GM12878 (cell line): ENCODE data around the gene ZNF547. TPM values are rescaled to one million over a fixed set of nuclear protein-coding genes. Genes with fewer than 3 reads are reported as not detected.

Experiments
- ATAC-seq: fragments of 200-7000 bp; cut with Tn5 transposase; 3 replicates; pipeline ENCODE4 v1.9.1; 2020; ENCODE audit warnings: mild to moderate bottlenecking, moderate library complexity
- BruUV-seq: library from RNA; stranded (reverse); fragments of 400-500 nt; replicated peaks from 2 replicates; lab custom pipeline; 2021; lab: Mats Ljungman, UMichigan
- CTCF ChIA-PET: fragments of 300-600 bp; sonication (Branson Sonifier 250); formaldehyde crosslinking; extraction: SDS; loops from one replicate; lab custom pipeline; 2021; ENCODE audit warnings: inconsistent platforms; lab: Yijun Ruan, JAX
- POLR2A ChIA-PET: fragments of 350-600 bp; formaldehyde crosslinking; extraction: SDS; loops from one replicate; lab custom pipeline; 2021; ENCODE audit warnings: inconsistent platforms; lab: Charles Lee
- RAD21 ChIA-PET: fragments of 300-600 bp; sonication (Branson Sonifier 250); formaldehyde crosslinking; loops from one replicate; lab custom pipeline; 2023; ENCODE audit warnings: antibody characterized with exemption; ENCODE audit not compliant: unreplicated experiment; lab: Charles Lee
- SMC1A ChIA-PET: fragments of 300-600 bp; sonication (Branson Sonifier 250); formaldehyde crosslinking; loops from one replicate; lab custom pipeline; 2023; ENCODE audit not compliant: unreplicated experiment, uncharacterized antibody; lab: Charles Lee
- DNase-seq: peaks from one replicate; pipeline ENCODE4 v3.0.0-alpha.2; 2011; ENCODE audit warnings: low read depth, low spot score
- FAIRE-seq: peaks from 3 replicates; lab custom pipeline; 2011; peaks lifted over from hg19 to GRCh38; lab: Jason Lieb, UNC
- H2AFZ ChIP-seq: 2 replicates; pipeline ENCODE4 v1.6.0; 2011; ENCODE audit warnings: low read depth, low read length, control low read depth; ENCODE audit not compliant: control insufficient read depth
- H3K27ac ChIP-seq: 2 replicates; pipeline ENCODE4 v1.5.1; 2011; ENCODE audit warnings: control low read depth; ENCODE audit not compliant: control insufficient read depth, insufficient read depth
- H3K27me3 ChIP-seq, 2 experiments: replicated peaks in 1 of 2; 2 replicates each; pipeline versions ENCODE4 v1.6.0 to v1.6.1; 2011; ENCODE audit warnings: low read length in 1 of 2; ENCODE audit not compliant: control insufficient read depth in 2 of 2, insufficient read depth in 2 of 2
- H3K36me3 ChIP-seq, 2 experiments: 2 replicates each; pipeline ENCODE4 v1.5.1; 2011; ENCODE audit warnings: low read length in 1 of 2; ENCODE audit not compliant: control insufficient read depth in 2 of 2, insufficient read depth in 2 of 2
- H3K4me1 ChIP-seq: 2 replicates; pipeline ENCODE4 v1.6.1; 2011; ENCODE audit warnings: mild to moderate bottlenecking, low read length, moderate library complexity, mixed read lengths; ENCODE audit not compliant: control insufficient read depth, insufficient read depth
- H3K4me2 ChIP-seq: 2 replicates; pipeline ENCODE4 v1.6.0; 2011; ENCODE audit warnings: control low read depth; ENCODE audit not compliant: control insufficient read depth, insufficient read depth
- H3K4me3 ChIP-seq: fragments of 200-600 bp; sonication (generic); 2 replicates; pipeline ENCODE4 v1.5.1; 2016
- H3K79me2 ChIP-seq: 2 replicates; pipeline ENCODE4 v1.6.0; 2011; ENCODE audit warnings: low read length; ENCODE audit not compliant: control insufficient read depth, insufficient read depth
- H3K9ac ChIP-seq: 2 replicates; pipeline ENCODE4 v1.8.0; 2011; ENCODE audit warnings: low read length, control low read depth, mixed read lengths; ENCODE audit not compliant: control insufficient read depth, insufficient read depth
- H3K9me3 ChIP-seq: replicated peaks from 3 replicates; pipeline ENCODE4 v1.5.1; 2011; ENCODE audit warnings: mild to moderate bottlenecking, low read length; ENCODE audit not compliant: control insufficient read depth, insufficient read depth
- H4K20me1 ChIP-seq: 2 replicates; pipeline ENCODE4 v1.6.0; 2011; ENCODE audit not compliant: control insufficient read depth, insufficient read depth
- BRCA1 ChIP-seq: IDR thresholded peaks from 2 replicates; pipeline ENCODE4 v1.6.1; 2011; ENCODE audit warnings: low read depth, low read length, improper control_type of control experiment
- CBX3 ChIP-seq: fragments of 200-600 bp; sonication (generic); IDR thresholded peaks from 2 replicates; pipeline ENCODE4 v1.6.1; 2016; ENCODE audit warnings: low read depth, borderline replicate concordance
- CHD1 ChIP-seq: IDR thresholded peaks from 2 replicates; pipeline ENCODE4 v1.6.1; 2012; ENCODE audit warnings: low read depth, low read length, improper control_type of control experiment
- GATAD2B ChIP-seq: fragments of 450-650 bp; conservative IDR thresholded peaks from 2 replicates; pipeline ENCODE4 v1.6.1; 2017; ENCODE audit warnings: low read depth, mild to moderate bottlenecking, moderate library complexity
- IRF4 ChIP-seq: IDR thresholded peaks from 2 replicates; pipeline ENCODE4 v1.6.1; 2011; ENCODE audit warnings: low read depth, low read length
- KLF5 ChIP-seq: fragments of 450-650 bp; IDR thresholded peaks from 2 replicates; pipeline ENCODE4 v1.6.1; 2014; ENCODE audit warnings: mild to moderate bottlenecking; ENCODE audit not compliant: partially characterized antibody
- NFIC ChIP-seq: IDR thresholded peaks from 2 replicates; pipeline ENCODE4 v1.6.1; 2012; ENCODE audit warnings: low read depth, mild to moderate bottlenecking, inconsistent platforms, low read length, moderate library complexity
- NFXL1 ChIP-seq: fragments of 450-650 bp; IDR thresholded peaks from 2 replicates; pipeline ENCODE4 v1.6.1; 2017; ENCODE audit warnings: antibody characterized with exemption, mild to moderate bottlenecking, borderline replicate concordance
- NKRF ChIP-seq: fragments of 450-650 bp; conservative IDR thresholded peaks from 2 replicates; pipeline ENCODE4 v1.6.1; 2017; ENCODE audit warnings: mild to moderate bottlenecking, moderate library complexity
- NRF1 ChIP-seq: conservative IDR thresholded peaks from 2 replicates; pipeline ENCODE4 v1.6.1; 2011; ENCODE audit warnings: mild to moderate bottlenecking, low read depth, low read length, improper control_type of control experiment
- PAX5 ChIP-seq: IDR thresholded peaks from 2 replicates; pipeline ENCODE4 v1.6.1; 2011; ENCODE audit warnings: low read depth, low read length, borderline replicate concordance
- RCOR1 ChIP-seq: conservative IDR thresholded peaks from 2 replicates; pipeline ENCODE4 v1.6.1; 2012; ENCODE audit warnings: low read depth, low read length, improper control_type of control experiment
- RFX5 ChIP-seq: IDR thresholded peaks from 2 replicates; pipeline ENCODE4 v1.6.1; 2011; ENCODE audit warnings: low read depth, low read length, improper control_type of control experiment
- RUNX3 ChIP-seq: IDR thresholded peaks from 2 replicates; pipeline ENCODE4 v1.6.1; 2012; ENCODE audit warnings: low read length, inconsistent platforms
- SIX5 ChIP-seq: IDR thresholded peaks from 2 replicates; pipeline ENCODE4 v1.6.1; 2011; ENCODE audit warnings: mild to moderate bottlenecking, low read depth, low read length, moderate library complexity; ENCODE audit not compliant: severe bottlenecking
- SREBF1 ChIP-seq: IDR thresholded peaks from 2 replicates; pipeline ENCODE4 v1.6.1; 2012; ENCODE audit warnings: mild to moderate bottlenecking, low read length
- SUPT20H ChIP-seq: IDR thresholded peaks from 2 replicates; pipeline ENCODE4 v1.6.1; 2011; ENCODE audit warnings: low read depth, mild to moderate bottlenecking, low read length, moderate library complexity, borderline replicate concordance; ENCODE audit not compliant: control insufficient read depth
- ZBTB11 ChIP-seq: fragments of 450-650 bp; formaldehyde crosslinking; IDR thresholded peaks from 2 replicates; pipeline ENCODE4 v1.5.0; 2022; ENCODE audit warnings: mild to moderate bottlenecking, missing genetic modification characterization
- WGBS: methylation state at CpG from one replicate; pipeline ENCODE4 v1.1.6; 2016; ENCODE audit warnings: low lambda C conversion rate; ENCODE audit not compliant: insufficient replicate concordance, insufficient coverage; ENCODE audit errors: missing lambda C conversion rate; 5-methylcytosine and 5-hydroxymethylcytosine counted together
- in situ Hi-C: fragments of 300-500 bp; cut with MboI; formaldehyde crosslinking; loops from 9 replicates; pipeline ENCODE4 v1.14.3; 2018; ENCODE audit warnings: mixed read lengths
- intact Hi-C: fragments of 100-400 bp; cut with micrococcal nuclease; formaldehyde crosslinking; loops from one replicate; pipeline ENCODE4 v1.14.2; 2022; ENCODE audit not compliant: unreplicated experiment
- polyA plus RNA-seq, 11 experiments: library from polyadenylated mRNA; depleted of rRNA in 4 of 11; unstranded in 6 of 11; stranded (reverse) in 5 of 11; fragments of >200 nt; fragmentation: Nextera tagmentation in 4 of 11; fragmentation: Illumina TruSeq in 1 of 11; extraction: Ambion mirVana in 4 of 11; extraction: Trizol in 1 of 11; gene quantifications; 1 replicate in 1 of 11; 2 replicates in 10 of 11; pipeline versions ENCODE4 v1.2.1 to v1.2.3, GENCODE V29; 2011 to 2016; ENCODE audit warnings: inconsistent platforms in 2 of 11, missing spikeins in 2 of 11, low read depth in 1 of 11
- total RNA-seq, 4 experiments: library from RNA; depleted of rRNA in 3 of 4; stranded (reverse); fragments of >200 nt in 3 of 4; fragmentation: Illumina TruSeq in 1 of 4; extraction: Trizol in 1 of 4; gene quantifications; 2 replicates each; pipeline versions ENCODE4 v1.2.1 to v1.2.3, GENCODE V29; 2013 to 2021

Gene ZNF547
- total and polyA plus RNA-seq, 10 of the 15 experiments (the other 5 are each of a cell fraction or from before 2014, with no cell fraction given) = 2.3 to 6.0 (median 3.3) TPM

DNA sequence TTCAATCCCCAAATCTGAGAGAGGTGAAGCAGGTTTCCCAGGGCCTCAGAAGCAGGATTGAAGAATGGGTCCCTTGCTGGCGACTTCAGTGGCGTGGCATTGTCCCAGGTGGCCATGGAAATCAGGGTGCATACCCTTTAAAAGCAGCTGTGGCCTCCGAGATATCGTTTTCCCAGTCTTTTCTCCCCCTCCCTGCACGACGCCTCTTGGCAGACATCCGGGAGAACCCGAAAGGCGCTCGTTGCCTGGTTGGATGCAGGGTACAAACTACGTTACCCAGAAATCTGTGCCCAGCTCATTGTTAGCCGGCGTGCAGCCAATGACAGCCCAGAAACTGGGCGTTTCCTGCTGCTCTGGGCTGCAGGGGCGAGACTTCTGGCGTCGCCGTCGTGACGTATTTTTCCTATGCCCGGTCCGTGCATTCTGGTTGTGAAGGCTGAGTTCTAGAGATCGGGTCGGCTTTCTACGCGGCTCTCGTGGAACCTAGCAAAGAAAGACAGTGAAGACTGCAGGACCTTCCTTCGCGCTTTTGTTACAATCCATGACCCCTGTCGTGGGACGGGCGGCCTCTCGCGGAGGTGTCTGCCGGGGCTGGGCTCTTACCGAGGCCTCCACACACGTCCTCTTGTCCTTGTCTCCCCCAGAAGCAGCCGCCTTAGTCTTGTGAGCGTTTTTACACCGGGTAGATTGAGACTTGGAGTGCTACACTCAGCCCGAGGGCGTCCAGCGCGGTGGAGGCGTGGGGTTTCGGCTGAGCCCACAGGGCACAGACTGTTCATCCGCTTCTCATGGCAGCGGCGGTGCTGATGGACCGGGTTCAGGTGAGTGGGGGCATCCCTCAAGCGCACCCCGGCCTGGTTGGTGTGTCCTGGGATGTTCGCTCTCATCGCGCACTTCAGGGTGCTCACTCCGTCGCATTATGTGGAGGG is 12.2 kb upstream of the ZNF547 start, which contains the start of gene ZNF304:
Gene ZNF304, plus strand, starts transcription at position 395 of the 929 bp plus-strand sequence. Its CDS starts 394 bp downstream, at position 789.
- RAD21 ChIA-PET = interaction anchor here (0.7 to 1.6 kb wide), 4 partner anchors 12 to 84 kb away, joined by 3 to 5 read pairs (median 4); partner anchors contain the start of genes TRAPPC2B, ZNF547, ZNF548 and ZNF749
- FAIRE-seq (peak; percentile 98), DNase-seq (peak; percentile 73), ATAC-seq (peak; percentile 100)
- H3K27me3 ChIP-seq = no peaks in the 10 kb centered on the region
- H4K20me1 ChIP-seq = no peaks in the 10 kb centered on the region
- WGBS = 3% methylated on average over 57 of the region's 57 CpGs
- H3K4me2 ChIP-seq = peak within 1 kb of the TSS; percentile 93
- intact Hi-C loops (no loop called here), in situ Hi-C loops (no loop called here)
- CTCF ChIA-PET = interaction anchor here (0.6 to 2.2 kb wide), 6 partner anchors 11 to 418 kb away, joined by 3 to 6 read pairs (median 4); partner anchors contain the start of genes TRAPPC2B, ZNF460, ZNF547 and ZNF586
- H3K79me2 ChIP-seq = peaks cover 21% of the 10 kb centered on the region
- peak within 1 kb of the TSS; percentile 83 for H3K4me3 ChIP-seq
- H2AFZ ChIP-seq = peak within 1 kb of the TSS; percentile 96
- peaks cover 3% of the 10 kb centered on the region; the same call in 1 of the 3 replicates for H3K9me3 ChIP-seq
- POLR2A ChIA-PET = interaction anchor here (0.6 to 1.7 kb wide), 7 partner anchors 12 to 495 kb away, joined by 3 to 11 read pairs (median 5); partner anchors contain the start of genes TRAPPC2B, ZNF547, ZNF548 and ZNF749
- BruUV-seq = no TSS peak
- H3K9ac ChIP-seq = peak within 1 kb of the TSS; percentile 78
- H3K36me3 ChIP-seq = peaks cover 4 to 18% of the 10 kb centered on the region in 2 experiments; a peak in 3 of 4 replicates
- SMC1A ChIA-PET = interaction anchor here (0.7 to 1.4 kb wide), 8 partner anchors 17 to 69 kb away, joined by 3 to 6 read pairs (median 4); partner anchors contain the start of genes ZNF543 and ZNF548
- H3K4me1 ChIP-seq = no peaks in the 10 kb centered on the region
- H3K27ac ChIP-seq = peak within 1 kb of the TSS; percentile 57
- TF ChIP-seq IRF4 = no peak
- no peak for TF ChIP-seq NRF1
- TF ChIP-seq CHD1 = no peak
- TF ChIP-seq GATAD2B = no peak
- TF ChIP-seq ZBTB11 (CRISPR knock-in tag) = no peak
- TF ChIP-seq RFX5 = peak; percentile 64; the same call in 1 of the 2 replicates
- no peak for TF ChIP-seq BRCA1
- no peak for TF ChIP-seq SREBF1
- no peak for TF ChIP-seq RUNX3
- no peak for TF ChIP-seq SUPT20H
- TF ChIP-seq NFIC = no peak
- no peak; the same call in 1 of the 2 replicates for TF ChIP-seq NKRF
- peak; percentile 28 for TF ChIP-seq KLF5
- peak; percentile 80 for TF ChIP-seq SIX5
- no peak for TF ChIP-seq RCOR1
- no peak for TF ChIP-seq PAX5
- TF ChIP-seq CBX3 = no peak
- no peak for TF ChIP-seq NFXL1
